ENCODE results near the gene EDIL3. TPM values are rescaled to one million over a fixed set of nuclear protein-coding genes. Genes with fewer than 3 reads are reported as not detected.

Gene EDIL3
- total and polyA plus RNA-seq, 7 donors, result 3.5 to 57.3 (median 37.1) TPM

GRCh38 chr5:83983852-83984251 lies 400.8 kb downstream of the EDIL3 start:
- TF ChIP-seq POLR2AphosphoS5 (IDR thresholded peaks at IDR 0.05) (no peak), POLR2A (IDR thresholded peaks at IDR 0.05) (no peak), EP300 (IDR thresholded peaks at IDR 0.05) (no peak), CTCF (IDR thresholded peaks at IDR 0.05) (no peak)
- DNase-seq, result no peak
- Histone ChIP-seq H3K36me3 (no peaks in the 10 kb centered on the region), H3K4me3 (no peak overlapping the region), H3K4me1 (no peaks in the 10 kb centered on the region), H3K27me3 (no peaks in the 10 kb centered on the region), H3K9me3 (no peaks in the 10 kb centered on the region), H3K27ac (no peak overlapping the region)
- intact Hi-C loops (cut with DNase I), result no loop called here
- WGBS, 2 donors, result 88 to 93% methylated on average over 4 of the region's 4 CpGs

- intact Hi-C loops (cut with DNase I), result no loop called here
- no peak overlapping the region for H3K4me3 ChIP-seq
- no peaks in the 10 kb centered on the region for H3K9me3 ChIP-seq
- H3K36me3 ChIP-seq, result no peaks in the 10 kb centered on the region
- H3K4me1 ChIP-seq, result no peaks in the 10 kb centered on the region
- H3K27ac ChIP-seq, result no peak overlapping the region
- 76 to 80% methylated on average over 7 of the region's 7 CpGs for WGBS, 2 donors
- no peak for DNase-seq
- no peak for TF ChIP-seq CTCF (IDR thresholded peaks at IDR 0.05)
- H3K27me3 ChIP-seq, result no peaks in the 10 kb centered on the region
Observed at GRCh38 chr5:83973925-83974815, 410.5 kb downstream of the EDIL3 start.

GRCh38 chr5:83972909-83973308 lies 411.8 kb downstream of the EDIL3 start:
- DNase-seq, result no peak
- TF ChIP-seq POLR2A (IDR thresholded peaks at IDR 0.05) (no peak), EP300 (IDR thresholded peaks at IDR 0.05) (no peak), CTCF (IDR thresholded peaks at IDR 0.05) (no peak), POLR2AphosphoS5 (IDR thresholded peaks at IDR 0.05) (no peak)
- no peaks in the 10 kb centered on the region for H3K27me3 ChIP-seq

GRCh38 chr5:83972236-83972635 lies 412.4 kb downstream of the EDIL3 start:
- H3K36me3 ChIP-seq, result no peaks in the 10 kb centered on the region
- H3K4me1 ChIP-seq, result no peaks in the 10 kb centered on the region
- no peak overlapping the region for H3K4me3 ChIP-seq
- no peak for TF ChIP-seq CTCF (IDR thresholded peaks at IDR 0.05)
- no peak for TF ChIP-seq EP300 (IDR thresholded peaks at IDR 0.05)
- TF ChIP-seq POLR2AphosphoS5 (IDR thresholded peaks at IDR 0.05), result no peak
- no peak for TF ChIP-seq POLR2A (IDR thresholded peaks at IDR 0.05)
- H3K27me3 ChIP-seq, result no peaks in the 10 kb centered on the region
- no peak for DNase-seq
- no peak overlapping the region for H3K27ac ChIP-seq
- H3K9me3 ChIP-seq, result no peaks in the 10 kb centered on the region
- intact Hi-C loops (cut with DNase I), result no loop called here

More at GRCh38 chr5:83972909-83973308, 411.8 kb downstream of the EDIL3 start:
- no peaks in the 10 kb centered on the region for H3K4me1 ChIP-seq
- H3K9me3 ChIP-seq, result no peaks in the 10 kb centered on the region
- intact Hi-C loops (cut with DNase I), result no loop called here
- no peaks in the 10 kb centered on the region for H3K36me3 ChIP-seq
- H3K27ac ChIP-seq, result no peak overlapping the region
- H3K4me3 ChIP-seq, result no peak overlapping the region

GRCh38 chr5:83967417-83967816 lies 417.3 kb downstream of the EDIL3 start:
- no peaks in the 10 kb centered on the region for H3K27me3 ChIP-seq
- TF ChIP-seq POLR2A (IDR thresholded peaks at IDR 0.05) (no peak), EP300 (IDR thresholded peaks at IDR 0.05) (no peak), POLR2AphosphoS5 (IDR thresholded peaks at IDR 0.05) (no peak), CTCF (IDR thresholded peaks at IDR 0.05) (no peak)
- H3K4me1 ChIP-seq, result no peaks in the 10 kb centered on the region
- H3K9me3 ChIP-seq, result no peaks in the 10 kb centered on the region
- no peak overlapping the region for H3K4me3 ChIP-seq
- no peaks in the 10 kb centered on the region for H3K36me3 ChIP-seq
- DNase-seq, result no peak
- H3K27ac ChIP-seq, result no peak overlapping the region
- intact Hi-C loops (cut with DNase I), result no loop called here
- WGBS, 2 donors, result 63 to 76% methylated on average over 1 of the region's 1 CpG

Measured in sigmoid colon (tissue), 7 donors.